Progenitor cell of endocrine pancreas (in vitro differentiated cells): Measurements from ENCODE around the gene FAM221B. TPM values are rescaled to one million over a fixed set of nuclear protein-coding genes. Genes with fewer than 3 reads are reported as not detected.
A peak's percentile ranks its signal among the peaks of the same experiment; 100 is the strongest.

Experiments
- DNase-seq: peaks from one replicate; pipeline ENCODE4 v3.0.0; 2021; ENCODE audit warnings: low spot score; ENCODE audit not compliant: unreplicated experiment
- H3K27ac Mint-ChIP-seq: 2 replicates; pipeline ENCODE4 v1.8.0; 2021; ENCODE audit warnings: mild to moderate bottlenecking, moderate library complexity, mixed read lengths
- H3K27me3 Mint-ChIP-seq: 2 replicates; pipeline ENCODE4 v1.8.0; 2021; ENCODE audit warnings: mixed read lengths
- H3K36me3 Mint-ChIP-seq: 2 replicates; pipeline ENCODE4 v1.8.0; 2022; ENCODE audit warnings: mixed read lengths; ENCODE audit not compliant: insufficient read depth
- H3K4me1 Mint-ChIP-seq: 2 replicates; pipeline ENCODE4 v1.8.0; 2021; ENCODE audit warnings: low read depth, mixed read lengths
- H3K4me3 Mint-ChIP-seq: 2 replicates; pipeline ENCODE4 v1.8.0; 2021; ENCODE audit warnings: low read depth, mild to moderate bottlenecking, moderate library complexity, mixed read lengths
- H3K9me3 Mint-ChIP-seq: 2 replicates; pipeline ENCODE4 v1.8.0; 2021; ENCODE audit warnings: low read depth, mixed read lengths
- CTCF ChIP-seq: fragments of 200-600 bp; sonication (generic); IDR thresholded peaks from one replicate; pipeline ENCODE4 v1.5.0; 2021; ENCODE audit warnings: antibody characterized with exemption, mild to moderate bottlenecking; ENCODE audit not compliant: unreplicated experiment
- total RNA-seq: library from RNA; stranded (reverse); gene quantifications from 2 replicates; pipeline ENCODE4 v1.2.1, GENCODE V29; 2021

FAM221B gene
- total RNA-seq, 1 donor from 2014 or later, result not detected

- DNase-seq, result no peak
- no peaks in the 10 kb centered on the region for H3K27me3 Mint-ChIP-seq
- H3K9me3 Mint-ChIP-seq, result no peaks in the 10 kb centered on the region
- no peak for TF ChIP-seq CTCF
- no peak overlapping the region for H3K4me3 Mint-ChIP-seq
- H3K36me3 Mint-ChIP-seq, result peaks cover 6% of the 10 kb centered on the region
- H3K4me1 Mint-ChIP-seq, result peaks cover 10% of the 10 kb centered on the region
- H3K27ac Mint-ChIP-seq, result no peak overlapping the region
These were observed 50.0 kb downstream of the FAM221B start for GRCh38 chr9:35778496-35778895.

GRCh38 chr9:35776018-35776417 lies 52.5 kb downstream of the FAM221B start:
- Mint-ChIP-seq H3K36me3 (peaks cover 3% of the 10 kb centered on the region), H3K4me1 (peaks cover 10% of the 10 kb centered on the region), H3K9me3 (no peaks in the 10 kb centered on the region), H3K27me3 (no peaks in the 10 kb centered on the region), H3K27ac (peak overlapping the region; percentile 62), H3K4me3 (no peak overlapping the region)
- no peak for TF ChIP-seq CTCF
- DNase-seq, result no peak

GRCh38 chr9:35774907-35775635 lies 53.5 kb downstream of the FAM221B start:
- H3K36me3 Mint-ChIP-seq, result peaks cover under 1% of the 10 kb centered on the region
- H3K4me3 Mint-ChIP-seq, result no peak overlapping the region
- TF ChIP-seq CTCF, result no peak
- no peaks in the 10 kb centered on the region for H3K9me3 Mint-ChIP-seq
- no peaks in the 10 kb centered on the region for H3K27me3 Mint-ChIP-seq
- peak overlapping the region; percentile 50 for H3K27ac Mint-ChIP-seq
- peaks cover 10% of the 10 kb centered on the region for H3K4me1 Mint-ChIP-seq
- DNase-seq, result no peak

- no peak for DNase-seq
- Mint-ChIP-seq H3K4me3 (no peak overlapping the region), H3K9me3 (no peaks in the 10 kb centered on the region), H3K4me1 (peaks cover 5% of the 10 kb centered on the region), H3K27me3 (no peaks in the 10 kb centered on the region), H3K27ac (no peak overlapping the region), H3K36me3 (no peaks in the 10 kb centered on the region)
- TF ChIP-seq CTCF, result no peak
These were observed 56.6 kb downstream of the FAM221B start for GRCh38 chr9:35771943-35772342.

- H3K27ac Mint-ChIP-seq, result no peak overlapping the region
- no peaks in the 10 kb centered on the region for H3K36me3 Mint-ChIP-seq
- H3K9me3 Mint-ChIP-seq, result no peaks in the 10 kb centered on the region
- H3K27me3 Mint-ChIP-seq, result no peaks in the 10 kb centered on the region
- peaks cover 5% of the 10 kb centered on the region for H3K4me1 Mint-ChIP-seq
- no peak for DNase-seq
- TF ChIP-seq CTCF, result no peak
- no peak overlapping the region for H3K4me3 Mint-ChIP-seq
These were observed 57.0 kb downstream of the FAM221B start for GRCh38 chr9:35771534-35771933.
